H1 (cell line): Measurements from ENCODE around the gene OSBPL6. TPM values are rescaled to one million over a fixed set of nuclear protein-coding genes. Genes with fewer than 3 reads are reported as not detected.

Source experiments
- CTCF ChIA-PET: fragments of 300-600 bp; sonication (Branson Sonifier 250); formaldehyde crosslinking; loops from one replicate; lab custom pipeline; 2021; ENCODE audit not compliant: partially characterized antibody; lab: Charles Lee
- POLR2A ChIA-PET: fragments of 300-600 bp; sonication (Branson Sonifier 250); formaldehyde crosslinking; loops from one replicate; lab custom pipeline; 2021; ENCODE audit warnings: inconsistent platforms; ENCODE audit not compliant: partially characterized antibody; lab: Charles Lee
- DNase-seq, 2 experiments: peaks; one replicate each; pipeline versions ENCODE4 v3.0.0 to v3.0.0-alpha.2; 2010 to 2022; ENCODE audit warnings: low spot score in 2 of 2, low read depth in 1 of 2, mixed read lengths in 1 of 2
- FAIRE-seq: peaks from 2 replicates; lab custom pipeline; 2011; peaks lifted over from hg19 to GRCh38; lab: Jason Lieb, UNC
- H2AFZ ChIP-seq: 2 replicates; pipeline ENCODE4 v1.8.1; 2012; ENCODE audit warnings: low read length, inconsistent platforms
- H2AK5ac ChIP-seq: 2 replicates; pipeline ENCODE4 v1.6.1; 2013; ENCODE audit warnings: low read depth, low read length
- H2BK120ac ChIP-seq: replicated peaks from 2 replicates; pipeline ENCODE3; 2013; ENCODE audit warnings: low read depth, low read length, inconsistent platforms
- H2BK12ac ChIP-seq: 2 replicates; pipeline ENCODE4 v1.6.1; 2013; ENCODE audit warnings: low read depth, low read length
- H2BK15ac ChIP-seq: 2 replicates; pipeline ENCODE4 v1.6.1; 2013; ENCODE audit warnings: low read length
- H2BK20ac ChIP-seq: 2 replicates; pipeline ENCODE4 v1.6.1; 2013; ENCODE audit warnings: low read length
- H2BK5ac ChIP-seq: 2 replicates; pipeline ENCODE4 v1.6.1; 2013; ENCODE audit warnings: low read depth, low read length
- H3K14ac ChIP-seq: 2 replicates; pipeline ENCODE4 v1.6.1; 2013; ENCODE audit warnings: inconsistent platforms; ENCODE audit not compliant: insufficient read length
- H3K18ac ChIP-seq: 2 replicates; pipeline ENCODE4 v1.6.1; 2013; ENCODE audit warnings: low read length; ENCODE audit errors: extremely low read depth
- H3K23ac ChIP-seq: 2 replicates; pipeline ENCODE4 v1.6.1; 2013; ENCODE audit warnings: inconsistent platforms; ENCODE audit not compliant: insufficient read length
- H3K23me2 ChIP-seq: 2 replicates; pipeline ENCODE4 v1.6.1; 2013; ENCODE audit warnings: low read depth, low read length
- H3K27ac ChIP-seq: 2 replicates; pipeline ENCODE4 v1.6.1; 2011; ENCODE audit warnings: low read depth, low read length, inconsistent platforms
- H3K27me3 ChIP-seq, 4 experiments: replicated peaks in 1 of 4; 1 replicate in 1 of 4; 2 replicates in 3 of 4; pipeline versions ENCODE4 v1.6.1 to v1.8.1; 2011 to 2013; ENCODE audit warnings: low read length in 3 of 4, mild to moderate bottlenecking in 3 of 4, inconsistent platforms in 2 of 4, mixed read lengths in 2 of 4, moderate library complexity in 1 of 4; ENCODE audit not compliant: control insufficient read depth in 3 of 4, insufficient read depth in 3 of 4; ENCODE audit errors: extremely low read depth in 1 of 4
- H3K36me3 ChIP-seq, 4 experiments: 2 replicates each; pipeline versions ENCODE4 v1.6.1 to v1.8.1; 2011 to 2013; ENCODE audit warnings: mild to moderate bottlenecking in 4 of 4, low read length in 3 of 4, moderate library complexity in 2 of 4, control low read depth in 1 of 4, inconsistent platforms in 1 of 4; ENCODE audit not compliant: insufficient read depth in 4 of 4, control insufficient read depth in 2 of 4
- H3K4ac ChIP-seq: replicated peaks from 2 replicates; pipeline ENCODE3; 2013; ENCODE audit warnings: low read length, low read depth, mixed read lengths, inconsistent platforms; ENCODE audit not compliant: insufficient read length
- H3K4me1 ChIP-seq, 4 experiments: replicated peaks in 1 of 4; 1 replicate in 1 of 4; 2 replicates in 3 of 4; pipeline versions ENCODE4 v1.6.1 to v1.8.1; 2011 to 2013; ENCODE audit warnings: low read length in 3 of 4, inconsistent platforms in 2 of 4, mixed read lengths in 1 of 4; ENCODE audit not compliant: insufficient read depth in 4 of 4, control insufficient read depth in 3 of 4
- H3K4me2 ChIP-seq, 2 experiments: 2 replicates each; pipeline versions ENCODE4 v1.6.1 to v1.8.1; 2011 to 2013; ENCODE audit warnings: low read depth in 2 of 2, low read length in 2 of 2, control low read depth in 1 of 2, inconsistent platforms in 1 of 2, mild to moderate bottlenecking in 1 of 2; ENCODE audit not compliant: insufficient read depth in 1 of 2
- H3K4me3 ChIP-seq, 4 experiments: fragments of 200-600, 300-600 bp in 1 of 4; sonication (generic), shearing (Covaris generic), sonication (Bioruptor Twin) in 1 of 4; 2 replicates each; pipeline versions ENCODE4 v1.5.1 to v1.8.1; 2011 to 2016; ENCODE audit warnings: low read length in 4 of 4, low read depth in 3 of 4, control low read depth in 2 of 4, inconsistent platforms in 2 of 4, mild to moderate bottlenecking in 2 of 4, mixed read lengths in 1 of 4, moderate library complexity in 1 of 4; ENCODE audit not compliant: insufficient read depth in 2 of 4; ENCODE audit errors: extremely low read depth in 1 of 4
- H3K56ac ChIP-seq: replicated peaks from 2 replicates; pipeline ENCODE3; 2013; ENCODE audit warnings: low read depth, mild to moderate bottlenecking, mixed read lengths, low read length, inconsistent platforms; ENCODE audit not compliant: insufficient read length
- H3K79me1 ChIP-seq: 2 replicates; pipeline ENCODE4 v1.6.1; 2013; ENCODE audit warnings: low read depth, low read length, control low read depth
- H3K79me2 ChIP-seq, 2 experiments: 2 replicates each; pipeline versions ENCODE4 v1.6.1 to v1.8.1; 2012 to 2013; ENCODE audit warnings: low read length in 2 of 2, mild to moderate bottlenecking in 2 of 2, inconsistent platforms in 1 of 2; ENCODE audit not compliant: insufficient read depth in 2 of 2, control insufficient read depth in 1 of 2
- H3K9ac ChIP-seq, 4 experiments: replicated peaks in 1 of 4; 1 replicate in 1 of 4; 2 replicates in 3 of 4; pipeline versions ENCODE4 v1.6.1 to v1.8.1; 2011 to 2013; ENCODE audit warnings: low read depth in 3 of 4, low read length in 3 of 4, control low read depth in 2 of 4, mild to moderate bottlenecking in 2 of 4, moderate library complexity in 2 of 4, inconsistent platforms in 1 of 4; ENCODE audit errors: extremely low read depth in 1 of 4
- H3K9me3 ChIP-seq, 2 experiments: 2 replicates each; pipeline versions ENCODE4 v1.6.1 to v1.8.1; 2012 to 2013; ENCODE audit warnings: mild to moderate bottlenecking in 2 of 2, moderate library complexity in 2 of 2, control low read depth in 1 of 2, inconsistent platforms in 1 of 2, low read depth in 1 of 2, low read length in 1 of 2, mixed read lengths in 1 of 2; ENCODE audit not compliant: insufficient read depth in 2 of 2
- H4K20me1 ChIP-seq, 2 experiments: replicated peaks in 1 of 2; 2 replicates each; pipeline versions ENCODE3 to v1.8.1; 2011 to 2013; ENCODE audit warnings: inconsistent platforms in 2 of 2, low read length in 2 of 2, mild to moderate bottlenecking in 1 of 2; ENCODE audit not compliant: insufficient read depth in 2 of 2, control insufficient read depth in 1 of 2
- H4K5ac ChIP-seq: 2 replicates; pipeline ENCODE4 v1.6.1; 2013; ENCODE audit warnings: low read length, low read depth, mixed read lengths, inconsistent platforms; ENCODE audit not compliant: insufficient read length
- H4K8ac ChIP-seq: 2 replicates; pipeline ENCODE4 v1.8.0; 2013; ENCODE audit warnings: mild to moderate bottlenecking, moderate library complexity, low read length, inconsistent platforms; ENCODE audit not compliant: insufficient read depth; ENCODE audit errors: extremely low read depth
- H4K91ac ChIP-seq: replicated peaks from 2 replicates; pipeline ENCODE3; 2013; ENCODE audit warnings: low read length, mixed read lengths, inconsistent platforms; ENCODE audit not compliant: insufficient read length
- CBX8 ChIP-seq: fragments of 300-800, 300-1000 bp; sonication (generic); IDR thresholded peaks from 2 replicates; pipeline ENCODE4 v1.7.1; 2016; ENCODE audit warnings: low read depth, low read length, borderline replicate concordance
- CHD2 ChIP-seq: IDR thresholded peaks from 2 replicates; pipeline ENCODE4 v1.6.1; 2012; ENCODE audit warnings: low read length, improper control_type of control experiment
- EP300 ChIP-seq, 2 experiments: IDR thresholded peaks; 1 replicate in 1 of 2; 2 replicates in 1 of 2; pipeline ENCODE4 v1.6.1; 2011 to 2012; ENCODE audit warnings: low read depth in 2 of 2, low read length in 2 of 2, mild to moderate bottlenecking in 2 of 2, borderline replicate concordance in 1 of 2, inconsistent platforms in 1 of 2, moderate library complexity in 1 of 2
- EZH2 ChIP-seq: fragments of 200-600 bp; sonication (generic); IDR thresholded peaks from 2 replicates; pipeline ENCODE4 v1.7.1; 2012; ENCODE audit warnings: low read depth, mild to moderate bottlenecking, moderate library complexity, low read length, inconsistent platforms; ENCODE audit not compliant: severe bottlenecking
- GABPA ChIP-seq: IDR thresholded peaks from 2 replicates; pipeline ENCODE4 v1.6.1; 2011; ENCODE audit warnings: mild to moderate bottlenecking, low read length, moderate library complexity, borderline replicate concordance; ENCODE audit not compliant: insufficient read depth
- GTF2F1 ChIP-seq: IDR thresholded peaks from 2 replicates; pipeline ENCODE4 v1.6.1; 2012; ENCODE audit warnings: low read depth, low read length, improper control_type of control experiment, borderline replicate concordance
- JUN ChIP-seq: IDR thresholded peaks from 2 replicates; pipeline ENCODE4 v1.6.1; 2011; ENCODE audit warnings: low read depth, mild to moderate bottlenecking, improper control_type of control experiment, low read length
- KDM4A ChIP-seq: IDR thresholded peaks from one replicate; pipeline ENCODE4 v1.7.1; 2012; ENCODE audit warnings: low read depth, mild to moderate bottlenecking, moderate library complexity, low read length, inconsistent platforms; ENCODE audit not compliant: severe bottlenecking
- NANOG ChIP-seq: IDR thresholded peaks from 2 replicates; pipeline ENCODE4 v1.6.1; 2011; ENCODE audit warnings: low read length, low read depth, mild to moderate bottlenecking, inconsistent platforms; ENCODE audit not compliant: insufficient read depth, poor library complexity, severe bottlenecking
- RNF2 ChIP-seq: fragments of 200-900, 300-1000 bp; sonication (generic); IDR thresholded peaks from 2 replicates; pipeline ENCODE4 v1.7.1; 2016; ENCODE audit warnings: borderline replicate concordance, low read depth, mild to moderate bottlenecking, antibody characterized with exemption, low read length; ENCODE audit not compliant: poor library complexity, severe bottlenecking; ENCODE audit errors: missing control alignments
- SAP30 ChIP-seq: fragments of 300-600 bp; sonication (generic); IDR thresholded peaks from 2 replicates; pipeline ENCODE4 v1.7.1; 2012; ENCODE audit warnings: low read length, moderate library complexity, mild to moderate bottlenecking, inconsistent platforms; ENCODE audit not compliant: insufficient read depth, insufficient replicate concordance
- SP2 ChIP-seq: IDR thresholded peaks from 2 replicates; pipeline ENCODE4 v1.6.1; 2012; ENCODE audit warnings: mild to moderate bottlenecking, low read length, inconsistent platforms
- TEAD4 ChIP-seq: IDR thresholded peaks from 2 replicates; pipeline ENCODE4 v1.6.1; 2012; ENCODE audit warnings: low read depth, low read length, inconsistent platforms, mixed read lengths
- YY1 ChIP-seq: IDR thresholded peaks from 2 replicates; pipeline ENCODE4 v1.6.1; 2011; ENCODE audit warnings: low read depth, mild to moderate bottlenecking, low read length
- polyA plus RNA-seq, 7 experiments: library from polyadenylated mRNA; depleted of rRNA in 3 of 7; stranded (reverse) in 5 of 7; unstranded in 2 of 7; fragments of >200 nt in 5 of 7; fragments of 200-250 nt in 2 of 7; gene quantifications; 1 replicate in 5 of 7; 2 replicates in 1 of 7; 4 replicates in 1 of 7; pipeline versions ENCODE4 v1.2.1 to v1.2.3, GENCODE V29; 2011 to 2013; ENCODE audit warnings: missing spikeins in 2 of 7, mixed read lengths in 2 of 7
- total RNA-seq: library from RNA; stranded (reverse); fragmentation: NEBNext Ultra II Directional; extraction: Animal tissue kit (Norgen Biotek cat#: 25700); gene quantifications from 2 replicates; pipeline ENCODE4 v1.2.1, GENCODE V29; 2021

OSBPL6 gene
- total and polyA plus RNA-seq, 2 of the 8 experiments (the other 6 are each of a cell fraction or from before 2014, with no cell fraction given), result 1.7 to 5.6 TPM

DNA sequence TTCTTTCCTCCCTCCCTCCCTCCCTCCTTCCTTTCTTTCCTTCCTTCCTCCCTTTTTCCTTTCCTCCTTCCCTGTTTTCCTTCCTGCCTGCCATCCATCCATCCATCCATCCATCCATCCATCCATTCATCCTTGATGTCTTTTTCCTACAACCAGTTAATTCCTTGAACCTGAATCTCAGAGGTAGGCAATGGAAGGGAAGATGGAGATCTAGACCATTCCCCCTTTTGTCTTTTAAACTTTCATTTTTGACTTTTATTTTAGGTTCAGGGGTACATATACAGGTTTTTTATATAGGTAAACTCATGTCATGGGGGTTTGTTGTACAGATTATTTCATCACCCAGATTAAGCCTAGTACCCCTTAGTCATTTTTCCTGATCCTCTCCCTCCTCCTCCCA, 97.4 kb downstream of the OSBPL6 start:
- ChIA-PET CTCF (no interaction called here), POLR2A (no interaction called here)
- TF ChIP-seq SP2 (no peak), GABPA (no peak), YY1 (no peak), SAP30 (no peak), CBX8 (no peak), CHD2 (no peak), RNF2 (no peak), EP300 (IDR thresholded peaks at IDR 0.05; ENCODE audit: borderline replicate concordance in 1 of 2, low read depth in 2 of 2, low read length in 2 of 2) (no peak), JUN (no peak), EZH2 (no peak), GTF2F1 (no peak), NANOG (no peak), KDM4A (no peak), TEAD4 (no peak)
- Histone ChIP-seq H2BK15ac (no peak overlapping the region), H3K14ac (no peak overlapping the region), H3K4me2 (no peak overlapping the region), H3K4me1 (no peaks in the 10 kb centered on the region), H3K79me1 (no peaks in the 10 kb centered on the region), H2AFZ (no peak overlapping the region), H3K23me2 (no peaks in the 10 kb centered on the region; the same call in 1 of the 2 replicates), H3K4ac (no peak overlapping the region), H2AK5ac (no peak overlapping the region), H4K8ac (no peak overlapping the region), H3K27ac (no peak overlapping the region), H3K27me3 (no peaks in the 10 kb centered on the region), H2BK20ac (no peak overlapping the region), H3K18ac (no peak overlapping the region), H3K9ac (no peak overlapping the region), H4K91ac (no peak overlapping the region), H3K56ac (no peak overlapping the region), H2BK12ac (no peak overlapping the region), H2BK5ac (no peak overlapping the region), H3K4me3 (no peak overlapping the region), H3K36me3 (no peaks in the 10 kb centered on the region; a peak in 1 of 8 replicates), H3K79me2 (no peaks in the 10 kb centered on the region), H3K23ac (no peak overlapping the region), H2BK120ac (no peak overlapping the region), H4K5ac (no peak overlapping the region), H3K9me3 (no peaks in the 10 kb centered on the region), H4K20me1 (no peaks in the 10 kb centered on the region)
- DNase-seq (no peak), FAIRE-seq (no peak)
